K562 (cell line): ENCODE data around the gene LATS1. TPM values are rescaled to one million over a fixed set of nuclear protein-coding genes. Genes with fewer than 3 reads are reported as not detected.
A peak's percentile ranks its signal among the peaks of the same experiment; 100 is the strongest.

Experiments used
- ETV5 ChIP-seq: sonication (generic); formaldehyde crosslinking; IDR thresholded peaks from 2 replicates; pipeline ENCODE4 v1.4.0; 2020; ENCODE audit warnings: low read depth, mild to moderate bottlenecking, missing genetic modification reagents
- FIP1L1 ChIP-seq: fragments of 200-400 bp; formaldehyde crosslinking; IDR thresholded peaks from 2 replicates; pipeline ENCODE4 v1.6.1; 2018; ENCODE audit warnings: mild to moderate bottlenecking, low read depth, low read length; ENCODE audit not compliant: poor library complexity, severe bottlenecking
- HMG20B ChIP-seq: fragments of 250-450 bp; sonication (Bioruptor Pico); IDR thresholded peaks from 2 replicates; pipeline ENCODE4 v1.5.0; 2021; ENCODE audit warnings: mild to moderate bottlenecking
- NONO ChIP-seq, 2 experiments: fragments of 200-400 bp in 1 of 2; fragments of 450-650 bp in 1 of 2; formaldehyde crosslinking in 1 of 2; IDR thresholded peaks; 2 replicates each; pipeline ENCODE4 v1.6.1; 2017; ENCODE audit warnings: low read depth in 2 of 2, mild to moderate bottlenecking in 2 of 2, moderate library complexity in 2 of 2, low read length in 1 of 2
- RBM14 ChIP-seq: fragments of 200-400 bp; formaldehyde crosslinking; IDR thresholded peaks from 2 replicates; pipeline ENCODE4 v1.6.1; 2018; ENCODE audit warnings: low read depth, mild to moderate bottlenecking, low read length, moderate library complexity, borderline replicate concordance; ENCODE audit not compliant: insufficient read depth
- SMAD2 ChIP-seq: fragments of 150-350 bp; IDR thresholded peaks from 2 replicates; pipeline ENCODE4 v1.6.1; 2014; ENCODE audit warnings: low read depth, mild to moderate bottlenecking, low read length
- SREBF2 ChIP-seq: sonication (generic); formaldehyde crosslinking; IDR thresholded peaks from 2 replicates; pipeline ENCODE4 v1.4.0; 2020; ENCODE audit warnings: mild to moderate bottlenecking, missing genetic modification reagents
- TGIF2 ChIP-seq: sonication (generic); formaldehyde crosslinking; IDR thresholded peaks from 2 replicates; pipeline ENCODE4 v1.8.1; 2022; ENCODE audit warnings: mild to moderate bottlenecking, missing genetic modification reagents, moderate library complexity
- XRCC5 ChIP-seq: fragments of 200-400 bp; formaldehyde crosslinking; IDR thresholded peaks from 2 replicates; pipeline ENCODE4 v1.6.1; 2017; ENCODE audit warnings: low read depth, mild to moderate bottlenecking, low read length
- ZBED1 ChIP-seq: IDR thresholded peaks from 2 replicates; pipeline ENCODE4 v1.6.1; 2014
- ZNF77 ChIP-seq: fragments of 250-450 bp; sonication (Bioruptor Pico); IDR thresholded peaks from 2 replicates; pipeline ENCODE4 v1.5.0; 2020
- polyA plus RNA-seq, 8 experiments: library from polyadenylated mRNA; depleted of rRNA in 4 of 8; stranded (reverse) in 5 of 8; unstranded in 3 of 8; fragments of >200 nt; fragmentation: Nextera tagmentation in 2 of 8; fragmentation: Illumina TruSeq in 1 of 8; extraction: Ambion mirVana in 2 of 8; extraction: Trizol in 1 of 8; gene quantifications; 2 replicates each; pipeline versions ENCODE4 v1.2.1 to v1.2.3, GENCODE V29; 2011 to 2014; ENCODE audit warnings: inconsistent platforms in 1 of 8, missing spikeins in 1 of 8
- total RNA-seq, 7 experiments: library from RNA; depleted of rRNA in 6 of 7; stranded (reverse); fragments of >200 nt in 6 of 7; fragmentation: Illumina TruSeq in 2 of 7; extraction: Trizol in 2 of 7; gene quantifications; 2 replicates each; pipeline versions ENCODE4 v1.2.1 to v1.2.3, GENCODE V29; 2011 to 2021; ENCODE audit warnings: low replicate concordance in 1 of 7
- TF ChIP-seq, protein P1 (sequence below): sonication (generic); formaldehyde crosslinking; IDR thresholded peaks from 2 replicates; pipeline ENCODE4 v1.8.0; 2023; ENCODE audit warnings: mild to moderate bottlenecking, missing genetic modification reagents
- TF ChIP-seq, protein P2 (sequence below), 2 experiments: IDR thresholded peaks in 1 of 2; conservative IDR thresholded peaks in 1 of 2; 2 replicates each; pipeline ENCODE4 v1.6.1; 2016; ENCODE audit warnings: low read depth in 2 of 2, mild to moderate bottlenecking in 1 of 2, missing compliant biosample characterization in 1 of 2, missing genetic modification characterization in 1 of 2, moderate library complexity in 1 of 2
- TF ChIP-seq, protein P3 (sequence below): IDR thresholded peaks from 3 replicates; pipeline ENCODE4 v1.6.1; 2011; ENCODE audit warnings: borderline replicate concordance, mild to moderate bottlenecking; ENCODE audit not compliant: insufficient read length, insufficient read depth
- TF ChIP-seq, protein P4 (sequence below), 2 experiments: fragments of 250-450 bp in 1 of 2; fragments of 450-650 bp in 1 of 2; sonication (Bioruptor Pico) in 1 of 2; IDR thresholded peaks; 2 replicates each; pipeline versions ENCODE4 v1.6.1 to v1.8.0; 2016 to 2021; ENCODE audit warnings: mild to moderate bottlenecking in 2 of 2, moderate library complexity in 2 of 2, missing compliant biosample characterization in 1 of 2, missing genetic modification characterization in 1 of 2
- TF ChIP-seq, protein P5 (sequence below): fragments of 250-450 bp; sonication (Bioruptor Pico); IDR thresholded peaks from 2 replicates; pipeline ENCODE4 v1.8.0; 2021; ENCODE audit warnings: borderline replicate concordance, mild to moderate bottlenecking, moderate library complexity; ENCODE audit not compliant: poor library complexity, severe bottlenecking

The LATS1 gene
- total and polyA plus RNA-seq, 9 of the 15 experiments (the other 6 are each of a cell fraction or from before 2014, with no cell fraction given), result 5.0 to 36.3 (median 18.4) TPM

DNA sequence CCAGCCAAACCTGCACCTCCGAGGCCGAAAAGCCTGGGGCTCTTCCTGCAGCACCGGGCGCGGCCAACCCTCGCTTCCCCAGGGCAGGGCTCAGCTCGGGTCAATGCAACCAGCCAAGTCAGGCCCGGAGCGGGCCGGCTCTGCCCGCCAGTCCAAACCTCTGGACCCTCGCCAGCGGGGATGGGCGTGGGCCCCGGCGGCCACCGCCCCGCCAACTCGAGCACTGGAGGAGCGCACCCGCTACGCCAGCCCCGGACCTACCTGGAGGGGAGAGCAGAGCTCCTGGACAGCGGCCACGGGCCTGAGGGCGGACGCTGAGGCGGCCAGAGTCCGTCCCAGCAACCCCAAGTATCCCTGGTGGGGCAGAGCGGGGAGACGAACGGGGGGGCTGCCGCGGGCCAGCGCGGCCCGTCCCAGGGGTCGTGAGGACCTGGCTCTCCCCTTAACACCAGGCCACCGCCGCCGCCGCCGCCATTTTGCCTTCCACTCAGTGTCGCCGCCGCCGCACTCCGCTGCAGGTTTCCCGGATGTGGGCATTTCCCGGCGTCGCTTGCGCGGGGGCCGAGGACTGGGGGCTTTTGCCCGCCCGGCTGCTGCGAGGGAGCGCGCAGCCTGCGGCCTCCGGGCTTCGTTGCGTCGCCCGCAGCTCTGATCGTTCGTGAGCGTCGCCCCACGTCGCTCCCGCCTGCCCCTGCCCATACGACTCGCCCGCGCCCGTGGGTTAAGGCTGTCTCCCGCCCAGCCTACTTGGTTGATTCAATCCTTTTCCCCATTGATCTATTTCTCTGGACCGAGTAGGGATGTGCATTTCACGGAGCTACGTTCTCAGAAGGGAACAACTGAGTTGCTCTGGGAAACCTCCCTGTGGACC, at the start of gene LATS1 (continued):
- TF ChIP-seq, protein P1, sequence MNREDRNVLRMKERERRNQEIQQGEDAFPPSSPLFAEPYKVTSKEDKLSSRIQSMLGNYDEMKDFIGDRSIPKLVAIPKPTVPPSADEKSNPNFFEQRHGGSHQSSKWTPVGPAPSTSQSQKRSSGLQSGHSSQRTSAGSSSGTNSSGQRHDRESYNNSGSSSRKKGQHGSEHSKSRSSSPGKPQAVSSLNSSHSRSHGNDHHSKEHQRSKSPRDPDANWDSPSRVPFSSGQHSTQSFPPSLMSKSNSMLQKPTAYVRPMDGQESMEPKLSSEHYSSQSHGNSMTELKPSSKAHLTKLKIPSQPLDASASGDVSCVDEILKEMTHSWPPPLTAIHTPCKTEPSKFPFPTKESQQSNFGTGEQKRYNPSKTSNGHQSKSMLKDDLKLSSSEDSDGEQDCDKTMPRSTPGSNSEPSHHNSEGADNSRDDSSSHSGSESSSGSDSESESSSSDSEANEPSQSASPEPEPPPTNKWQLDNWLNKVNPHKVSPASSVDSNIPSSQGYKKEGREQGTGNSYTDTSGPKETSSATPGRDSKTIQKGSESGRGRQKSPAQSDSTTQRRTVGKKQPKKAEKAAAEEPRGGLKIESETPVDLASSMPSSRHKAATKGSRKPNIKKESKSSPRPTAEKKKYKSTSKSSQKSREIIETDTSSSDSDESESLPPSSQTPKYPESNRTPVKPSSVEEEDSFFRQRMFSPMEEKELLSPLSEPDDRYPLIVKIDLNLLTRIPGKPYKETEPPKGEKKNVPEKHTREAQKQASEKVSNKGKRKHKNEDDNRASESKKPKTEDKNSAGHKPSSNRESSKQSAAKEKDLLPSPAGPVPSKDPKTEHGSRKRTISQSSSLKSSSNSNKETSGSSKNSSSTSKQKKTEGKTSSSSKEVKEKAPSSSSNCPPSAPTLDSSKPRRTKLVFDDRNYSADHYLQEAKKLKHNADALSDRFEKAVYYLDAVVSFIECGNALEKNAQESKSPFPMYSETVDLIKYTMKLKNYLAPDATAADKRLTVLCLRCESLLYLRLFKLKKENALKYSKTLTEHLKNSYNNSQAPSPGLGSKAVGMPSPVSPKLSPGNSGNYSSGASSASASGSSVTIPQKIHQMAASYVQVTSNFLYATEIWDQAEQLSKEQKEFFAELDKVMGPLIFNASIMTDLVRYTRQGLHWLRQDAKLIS (CRISPR knock-in tag), result no peak; the same call in 1 of the 2 replicates
- TF ChIP-seq SMAD2 (no peak), HMG20B (CRISPR knock-in tag) (no peak), TGIF2 (peak; percentile 47; the same call in 1 of the 2 replicates), ZBED1 (peak; percentile 10; the same call in 1 of the 2 replicates), NONO (IDR thresholded peaks at IDR 0.05; ENCODE audit: low read depth in 2 of 2, low read length in 1 of 2) (peak; percentile 67 to 96; a peak in 3 of 4 replicates), ETV5 (CRISPR knock-in tag) (peak; percentile 72; the same call in 1 of the 2 replicates), ZNF77 (CRISPR knock-in tag) (no peak), SREBF2 (no peak), FIP1L1 (peak; percentile 86), RBM14 (0 out of 2 replicates have a peak, but pooled peaks have one; percentile 87), XRCC5 (no peak; the same call in 1 of the 2 replicates)
- TF ChIP-seq, protein P2, sequence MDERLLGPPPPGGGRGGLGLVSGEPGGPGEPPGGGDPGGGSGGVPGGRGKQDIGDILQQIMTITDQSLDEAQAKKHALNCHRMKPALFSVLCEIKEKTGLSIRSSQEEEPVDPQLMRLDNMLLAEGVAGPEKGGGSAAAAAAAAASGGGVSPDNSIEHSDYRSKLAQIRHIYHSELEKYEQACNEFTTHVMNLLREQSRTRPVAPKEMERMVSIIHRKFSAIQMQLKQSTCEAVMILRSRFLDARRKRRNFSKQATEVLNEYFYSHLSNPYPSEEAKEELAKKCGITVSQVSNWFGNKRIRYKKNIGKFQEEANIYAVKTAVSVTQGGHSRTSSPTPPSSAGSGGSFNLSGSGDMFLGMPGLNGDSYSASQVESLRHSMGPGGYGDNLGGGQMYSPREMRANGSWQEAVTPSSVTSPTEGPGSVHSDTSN (CRISPR knock-in tag; IDR thresholded peaks at IDR 0.05; ENCODE audit: low read depth), result no peak
- TF ChIP-seq, protein P2 (tag; conservative IDR thresholded peaks at IDR 0.05; ENCODE audit: low read depth), result no peak
- TF ChIP-seq, protein P3, sequence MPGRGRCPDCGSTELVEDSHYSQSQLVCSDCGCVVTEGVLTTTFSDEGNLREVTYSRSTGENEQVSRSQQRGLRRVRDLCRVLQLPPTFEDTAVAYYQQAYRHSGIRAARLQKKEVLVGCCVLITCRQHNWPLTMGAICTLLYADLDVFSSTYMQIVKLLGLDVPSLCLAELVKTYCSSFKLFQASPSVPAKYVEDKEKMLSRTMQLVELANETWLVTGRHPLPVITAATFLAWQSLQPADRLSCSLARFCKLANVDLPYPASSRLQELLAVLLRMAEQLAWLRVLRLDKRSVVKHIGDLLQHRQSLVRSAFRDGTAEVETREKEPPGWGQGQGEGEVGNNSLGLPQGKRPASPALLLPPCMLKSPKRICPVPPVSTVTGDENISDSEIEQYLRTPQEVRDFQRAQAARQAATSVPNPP, result no peak
- TF ChIP-seq, protein P4, sequence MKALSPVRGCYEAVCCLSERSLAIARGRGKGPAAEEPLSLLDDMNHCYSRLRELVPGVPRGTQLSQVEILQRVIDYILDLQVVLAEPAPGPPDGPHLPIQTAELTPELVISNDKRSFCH (CRISPR knock-in tag; IDR thresholded peaks at IDR 0.05), result no peak
- TF ChIP-seq, protein P4 (tag; IDR thresholded peaks at IDR 0.05), result peak; percentile 73; the same call in 1 of the 2 replicates
- TF ChIP-seq, protein P5, sequence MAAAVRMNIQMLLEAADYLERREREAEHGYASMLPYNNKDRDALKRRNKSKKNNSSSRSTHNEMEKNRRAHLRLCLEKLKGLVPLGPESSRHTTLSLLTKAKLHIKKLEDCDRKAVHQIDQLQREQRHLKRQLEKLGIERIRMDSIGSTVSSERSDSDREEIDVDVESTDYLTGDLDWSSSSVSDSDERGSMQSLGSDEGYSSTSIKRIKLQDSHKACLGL, result no peak
